PFSK-1 (cell line): Measurements from ENCODE around the gene MYO3A.

Experiments
- POLR2AphosphoS5 ChIP-seq: IDR thresholded peaks from 2 replicates; pipeline ENCODE4 v1.6.1; 2012; ENCODE audit warnings: low read depth, mild to moderate bottlenecking, control low read depth, low read length, moderate library complexity
- SIN3A ChIP-seq: IDR thresholded peaks from 2 replicates; pipeline ENCODE4 v1.6.1; 2012; ENCODE audit warnings: mild to moderate bottlenecking, low read length, moderate library complexity, borderline replicate concordance; ENCODE audit not compliant: insufficient read depth

GRCh38 chr10:25965584-25965983 is 31.6 kb downstream of the MYO3A start:
- TF ChIP-seq POLR2AphosphoS5 (no peak), SIN3A (no peak)
